HG03558 (cell line): ENCODE measurements around the gene NXPE2.
"Not testable (repeated sequence)": the region's sequence is repeated elsewhere in the genome, so short reads cannot be mapped to it uniquely, and the experiment has no call there.

Experiments used
- ATAC-seq: cut with Tn5 transposase; IDR thresholded peaks from one replicate; pipeline ENCODE4 v1.9.1; 2021; ENCODE audit warnings: moderate number of reproducible peaks; ENCODE audit not compliant: unreplicated experiment; ENCODE audit errors: extremely low read depth

The NXPE2 gene

DNA sequence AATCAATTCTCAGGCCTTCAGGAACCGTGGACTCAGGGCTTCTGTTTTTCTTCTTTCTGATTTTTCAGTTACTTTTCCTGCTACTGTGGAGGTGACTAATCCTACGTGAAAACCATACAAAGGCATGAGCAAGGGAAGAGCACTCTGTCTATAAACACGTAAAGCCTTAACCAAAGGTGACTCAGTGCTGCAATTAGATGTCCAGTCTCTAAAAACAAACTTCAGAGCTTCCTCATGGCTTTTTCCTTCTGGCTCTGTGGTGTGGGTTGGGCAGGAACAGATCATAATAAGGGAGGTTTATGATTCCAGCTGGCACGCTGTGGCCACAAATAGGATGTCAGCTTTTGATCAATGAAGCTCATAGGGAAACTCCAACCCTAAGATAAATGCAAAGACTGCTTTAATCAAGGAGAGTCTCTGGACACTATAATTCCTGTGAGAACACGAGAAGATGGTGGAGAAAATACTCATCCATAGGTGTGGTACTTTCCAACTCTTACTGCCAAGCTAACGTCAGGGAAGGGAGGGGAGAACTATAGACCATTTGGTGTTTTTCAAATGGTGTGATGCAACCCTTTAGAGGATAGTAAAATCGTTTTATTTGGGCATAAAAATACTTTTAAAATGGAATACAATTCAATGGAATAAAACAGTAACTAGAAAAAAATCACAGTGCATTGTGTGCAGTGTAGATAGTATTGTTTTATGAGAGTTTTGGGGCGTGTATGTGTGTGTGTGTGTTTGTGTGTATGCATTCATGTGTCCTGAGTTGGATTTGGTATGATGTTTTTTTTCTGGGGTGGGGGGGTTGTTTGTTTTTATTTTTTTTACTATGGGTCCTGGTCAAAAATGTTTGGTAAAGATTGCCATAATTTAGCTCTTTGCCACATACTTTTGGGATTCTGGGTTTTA, at the start of gene NXPE2:
Gene NXPE2 (plus strand): TSS at position 403 of the 912 bp plus-strand sequence. CDS start 49 bp downstream, at position 452.
- no peak for ATAC-seq

DNA sequence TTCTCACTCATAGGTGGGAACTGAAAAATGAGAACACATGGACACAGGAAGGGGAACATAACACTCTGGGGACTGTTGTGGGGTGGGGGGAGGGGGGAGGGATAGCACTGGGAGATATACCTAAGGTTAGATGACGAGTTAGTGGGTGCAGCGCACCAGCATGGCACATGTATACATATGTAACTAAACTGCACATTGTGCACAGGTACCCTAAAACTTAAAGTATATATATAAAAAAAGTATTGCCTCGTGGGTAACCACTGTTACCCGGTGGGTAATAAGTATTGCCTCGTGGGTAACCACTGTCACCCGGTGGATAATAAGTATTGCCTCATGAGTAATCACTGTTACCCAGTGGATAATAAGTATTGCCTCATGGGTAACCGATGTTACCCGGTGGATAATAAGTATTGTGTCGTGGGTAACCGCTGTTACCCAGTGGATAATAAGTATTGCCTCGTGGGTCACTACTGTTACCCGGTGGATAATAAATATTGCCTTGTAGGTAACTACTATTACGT, 46.8 kb upstream of the NXPE2 start:
- not testable (repeated sequence) for ATAC-seq

DNA sequence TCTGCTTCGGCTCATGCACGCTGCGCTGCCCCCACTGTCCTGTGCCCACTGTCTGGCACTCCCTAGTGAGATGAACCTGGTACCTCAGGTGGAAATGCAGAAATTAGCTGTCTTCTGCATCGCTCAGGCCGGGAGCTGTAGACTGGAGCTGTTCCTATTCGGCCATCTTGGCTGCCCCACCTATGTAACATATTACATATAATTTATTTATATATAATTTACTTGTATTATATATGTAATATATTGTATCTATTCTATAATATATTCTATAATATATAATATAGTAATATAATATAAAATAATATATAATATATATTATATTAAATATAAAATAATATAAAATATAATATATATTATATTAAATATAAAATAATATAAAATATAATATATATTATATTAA, 38.9 kb upstream of the NXPE2 start:
- ATAC-seq, result not testable (repeated sequence)

DNA sequence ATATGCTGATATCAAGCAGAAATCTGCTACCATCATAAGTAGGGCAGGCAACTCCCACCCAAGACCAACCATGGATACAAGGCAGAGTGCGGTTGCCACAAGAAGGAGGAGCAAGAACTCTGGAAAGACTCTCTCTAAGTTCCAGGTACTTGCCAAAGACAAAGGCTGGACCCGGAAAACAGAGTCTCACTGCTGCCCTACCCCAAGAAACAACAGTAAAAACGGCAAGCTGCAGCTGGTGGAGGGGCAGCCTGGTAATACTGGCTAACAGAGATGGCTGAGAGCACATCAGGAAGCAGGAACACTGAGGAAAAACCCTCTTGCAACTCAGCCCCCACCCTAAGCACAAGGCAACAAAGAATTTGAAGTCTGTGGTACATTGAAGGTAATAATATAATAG, 27.7 kb upstream of the NXPE2 start:
- no peak for ATAC-seq

DNA sequence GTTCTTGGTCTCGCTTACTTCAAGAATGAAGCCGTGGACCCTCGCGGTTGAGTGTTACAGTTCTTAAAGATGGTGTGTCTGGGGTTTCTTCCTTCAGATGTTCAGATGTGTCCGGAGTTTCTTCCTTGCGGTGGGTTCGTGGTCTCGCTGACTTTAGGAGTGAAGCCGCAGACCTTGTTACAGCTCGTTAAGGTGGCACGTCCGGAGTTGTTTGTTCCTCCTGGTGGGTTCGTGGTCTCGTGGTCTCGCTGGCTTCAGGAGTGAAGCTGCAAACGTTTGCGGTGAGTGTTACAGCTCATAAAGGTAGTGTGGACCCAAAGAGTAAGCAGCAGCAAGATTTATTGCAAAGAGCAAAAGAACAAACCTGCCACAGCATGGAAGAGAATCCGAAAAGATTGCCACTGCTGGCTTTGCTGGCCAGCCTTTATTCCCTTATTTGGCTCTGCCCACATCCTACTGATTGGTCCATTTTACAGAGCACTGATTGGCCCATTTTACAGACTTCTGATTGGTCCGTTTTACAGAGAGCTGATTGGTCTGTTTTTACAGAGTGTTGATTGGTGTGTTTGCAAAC, 27.1 kb upstream of the NXPE2 start:
- ATAC-seq, result no peak

DNA sequence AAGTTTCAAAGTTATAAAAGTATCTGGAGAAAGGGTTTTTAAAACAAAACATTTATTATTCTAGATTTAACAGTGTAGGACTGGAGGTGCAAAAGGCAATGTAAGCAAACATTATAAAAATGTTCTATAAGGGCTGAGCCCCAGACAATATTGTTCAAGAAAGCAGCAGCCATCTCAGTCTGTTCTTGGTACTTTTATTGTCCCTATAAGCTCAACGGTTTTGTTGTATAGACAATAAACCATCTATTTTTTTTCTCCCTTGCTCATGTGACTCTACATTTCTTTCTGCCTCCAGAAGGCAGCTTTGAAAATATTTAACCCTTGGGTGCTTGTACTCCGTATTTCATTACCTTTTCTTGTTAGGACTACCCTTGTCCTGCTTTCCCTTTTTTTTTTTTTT, 25.2 kb upstream of the NXPE2 start:
- ATAC-seq, result no peak

DNA sequence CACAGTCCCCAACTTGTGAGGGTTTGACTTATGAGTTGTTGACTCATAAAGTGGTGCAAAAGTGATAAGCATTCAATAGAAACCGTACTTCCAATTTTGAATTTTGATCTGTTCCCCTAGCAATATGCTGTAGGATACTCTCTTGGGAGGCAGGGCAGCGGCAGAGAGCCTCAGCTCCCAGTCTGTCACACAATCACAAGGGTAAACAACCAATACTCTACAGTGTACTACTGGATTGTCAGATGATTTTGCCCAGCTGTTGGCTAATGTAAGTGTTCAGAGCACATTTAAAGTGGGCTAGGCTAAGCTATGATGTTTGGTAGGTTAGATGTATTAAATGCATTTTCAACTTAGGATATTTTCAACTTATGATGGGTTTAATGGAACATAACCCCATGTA, 13.7 kb upstream of the NXPE2 start:
- ATAC-seq, result no peak

DNA sequence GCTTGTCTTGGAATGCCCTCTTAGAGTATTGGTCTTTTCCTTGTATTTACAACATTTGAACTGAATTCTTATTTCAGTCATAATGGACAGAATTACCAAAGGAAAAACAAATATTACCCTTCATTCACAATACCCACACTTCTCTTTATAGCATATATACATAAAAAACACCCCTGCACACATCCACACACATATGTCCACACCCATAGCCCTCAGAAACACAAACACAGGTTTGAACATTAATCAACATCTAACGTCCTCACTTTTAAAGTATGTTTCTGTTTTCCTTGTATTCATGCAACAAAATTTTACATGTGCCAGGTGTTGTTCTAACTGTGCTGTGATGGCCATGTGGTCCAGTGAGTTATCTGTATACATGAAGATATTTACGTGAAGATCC, 11.6 kb upstream of the NXPE2 start:
- no peak for ATAC-seq

DNA sequence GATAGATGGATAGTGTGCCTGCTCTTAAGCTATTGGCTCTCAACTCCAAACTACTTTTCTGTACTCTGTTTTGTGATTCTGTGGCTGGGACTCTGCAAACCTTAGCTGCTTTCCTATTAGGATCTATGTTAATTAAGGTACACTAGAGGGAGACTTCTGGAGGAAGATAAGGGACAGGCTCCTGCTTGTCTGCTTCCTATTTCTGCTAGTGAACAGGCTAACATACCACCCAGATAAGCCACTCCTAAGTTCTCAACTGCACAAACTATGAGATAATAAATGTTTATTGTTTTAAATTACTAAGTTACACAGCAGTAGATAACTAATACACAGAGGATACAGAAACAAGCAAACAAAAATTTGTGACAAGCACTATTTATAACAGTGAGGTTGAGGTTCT, 10.2 kb upstream of the NXPE2 start:
- no peak for ATAC-seq

DNA sequence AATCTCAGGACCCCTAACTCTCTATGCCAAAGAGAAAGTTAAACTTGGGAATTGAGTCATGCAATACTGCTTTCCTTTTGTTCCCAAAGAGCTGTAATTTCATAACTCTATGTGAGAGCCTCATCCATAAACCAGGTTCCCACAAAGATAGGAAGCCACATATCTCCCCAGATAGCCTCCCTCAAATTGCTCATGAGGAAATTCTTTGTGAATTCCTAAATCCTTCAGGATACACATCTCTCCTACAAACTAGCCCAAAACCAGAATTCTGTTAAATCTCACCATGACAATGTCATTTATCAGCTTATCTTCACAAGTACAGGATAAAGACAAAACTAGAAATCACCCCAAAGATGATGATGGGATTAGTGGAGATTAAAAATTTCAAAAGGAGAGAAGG, 4.7 kb upstream of the NXPE2 start:
- ATAC-seq, result no peak

DNA sequence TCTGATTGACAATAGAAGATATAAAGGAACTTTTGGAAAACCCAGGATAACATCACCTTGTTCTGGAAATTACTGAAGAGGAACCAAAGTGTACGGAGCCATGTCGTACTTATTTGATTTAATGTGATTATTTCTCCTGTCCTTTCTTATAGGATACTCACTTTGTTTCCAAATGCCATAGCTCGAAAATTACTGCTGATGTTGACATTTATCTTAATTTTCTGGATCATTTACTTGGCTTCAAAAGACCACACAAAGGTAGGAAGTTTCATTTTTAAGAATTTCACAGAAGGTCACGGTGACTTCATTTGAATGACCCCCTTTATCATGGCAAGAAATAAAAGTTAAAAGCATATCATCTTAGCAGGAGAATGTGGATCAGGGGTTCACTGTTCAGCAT, 1.2 kb downstream of the NXPE2 start:
- ATAC-seq, result no peak

DNA sequence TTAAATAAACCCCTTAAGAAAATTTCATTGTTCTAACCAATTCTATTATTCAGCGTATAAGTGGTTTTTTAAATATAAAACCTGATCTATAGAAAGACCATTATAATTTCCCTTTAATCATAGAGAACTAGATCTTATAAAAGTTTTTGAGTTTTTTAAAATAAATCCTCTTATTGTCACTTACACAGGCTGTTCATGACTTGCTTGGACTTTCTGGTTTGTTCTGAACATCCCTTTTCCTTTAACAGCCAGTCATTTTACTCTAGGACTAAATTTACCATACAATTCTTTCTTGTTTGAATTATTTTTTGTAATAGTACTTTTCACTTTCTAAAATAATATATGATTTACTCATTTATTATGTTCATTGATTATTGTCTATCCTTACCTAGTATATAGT, 4.7 kb downstream of the NXPE2 start:
- no peak for ATAC-seq

DNA sequence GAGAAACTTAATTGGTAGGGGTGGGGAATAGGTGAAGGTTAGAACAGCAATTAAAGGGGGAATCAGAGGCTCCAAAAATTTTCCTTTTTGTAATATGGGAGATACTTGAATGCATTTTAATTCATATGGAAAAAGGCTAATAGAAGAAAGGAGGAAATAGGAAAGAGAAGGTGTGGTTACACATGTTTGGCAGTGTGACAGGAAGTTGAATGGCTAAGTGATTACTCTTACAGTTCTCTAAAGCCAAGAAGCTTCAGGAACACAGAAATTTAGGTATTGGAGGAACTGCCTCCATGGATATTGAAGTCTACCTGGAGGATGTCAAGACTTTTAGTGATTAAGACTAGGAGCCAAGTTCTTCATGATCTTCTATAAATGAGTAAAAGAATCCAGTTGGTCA, 6.3 kb downstream of the NXPE2 start:
- no peak for ATAC-seq

DNA sequence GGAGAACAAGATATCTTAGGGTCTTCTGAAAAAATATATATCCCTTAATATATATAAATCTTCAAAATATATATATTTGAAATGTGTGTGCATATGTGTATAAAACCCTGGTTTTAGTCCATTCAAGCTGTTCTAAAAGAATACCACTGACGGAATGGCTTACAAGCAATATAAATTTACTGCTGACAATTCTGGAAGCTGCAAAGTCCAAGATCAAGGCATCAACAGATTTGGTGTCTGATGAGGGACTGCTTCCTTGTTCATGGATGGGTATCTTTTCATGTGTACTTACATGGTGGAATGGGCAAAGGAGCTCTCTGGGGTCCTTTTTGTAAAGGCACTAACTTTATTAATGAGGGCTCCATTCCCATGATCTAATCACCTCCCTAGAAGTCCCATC, 6.8 kb downstream of the NXPE2 start:
- no peak for ATAC-seq

DNA sequence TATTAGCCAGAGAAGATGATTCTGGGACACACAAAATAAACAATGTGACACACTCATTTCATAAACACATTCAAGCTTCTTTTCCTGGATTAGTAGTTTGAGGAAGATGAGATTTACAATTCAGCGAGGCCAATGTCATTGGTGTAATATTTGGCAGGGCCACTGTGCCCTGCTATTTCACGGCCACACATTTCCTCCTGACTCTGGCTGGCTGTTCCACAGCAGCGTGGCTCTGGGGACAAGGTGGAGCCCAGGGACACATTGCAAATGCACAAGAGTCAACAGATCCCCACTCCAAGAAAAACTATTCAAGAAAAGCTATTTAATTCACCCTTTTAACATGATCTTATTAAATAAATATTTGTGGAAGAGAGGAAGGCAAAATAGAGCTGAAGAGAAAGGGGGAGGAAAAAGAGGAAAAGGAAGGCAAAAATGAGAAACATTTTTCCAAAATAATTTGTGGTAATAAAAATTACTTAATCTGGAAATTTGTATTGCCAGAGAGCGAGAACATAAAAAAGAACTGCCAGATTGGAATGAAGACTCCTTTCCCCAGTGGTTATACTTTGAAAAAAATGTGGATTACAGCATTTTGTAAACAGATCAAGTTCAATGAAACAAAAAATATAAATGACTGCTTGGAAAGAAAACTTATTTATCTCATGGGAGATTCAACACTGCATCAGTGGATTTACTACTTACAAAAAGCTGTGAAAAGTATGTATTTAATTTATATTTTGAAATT, 27.1 kb downstream of the NXPE2 start:
- no peak for ATAC-seq

DNA sequence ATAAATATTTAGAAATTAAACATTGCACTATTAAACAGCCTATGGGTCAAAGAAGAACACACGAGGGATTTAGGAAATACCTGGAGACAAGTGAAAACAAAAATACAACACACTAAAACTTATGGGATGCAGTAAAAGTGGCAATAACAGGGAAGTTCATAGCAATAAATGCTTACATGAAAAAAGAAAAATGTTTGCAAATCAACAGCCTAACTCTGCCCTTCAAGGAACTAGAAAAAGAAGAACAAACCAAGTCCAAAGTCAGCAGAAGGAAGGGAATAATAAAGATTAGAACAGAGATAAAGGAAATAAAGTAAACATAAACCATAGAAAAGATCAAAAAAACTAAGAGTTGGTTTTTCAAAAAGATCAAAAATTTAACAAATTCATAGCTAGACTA, 31.6 kb downstream of the NXPE2 start:
- no peak for ATAC-seq

DNA sequence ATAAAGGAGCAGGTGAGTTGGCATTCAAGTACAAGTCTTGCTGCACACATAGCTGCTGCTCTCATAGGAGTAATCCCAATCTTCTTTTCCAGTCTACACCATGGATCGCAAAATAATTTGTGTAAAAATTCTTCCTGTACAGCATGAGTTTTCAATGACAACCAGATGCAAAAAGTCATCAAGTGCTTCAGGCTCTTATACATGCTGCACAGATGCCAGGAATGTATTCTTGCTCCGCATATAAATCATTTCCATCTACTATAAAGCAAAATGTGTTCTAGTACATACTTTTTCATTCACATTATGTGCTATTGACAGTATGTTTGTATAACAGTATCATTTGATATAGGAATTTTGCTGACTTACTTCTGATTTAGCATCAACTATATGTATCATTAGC, 35.4 kb downstream of the NXPE2 start:
- no peak for ATAC-seq

DNA sequence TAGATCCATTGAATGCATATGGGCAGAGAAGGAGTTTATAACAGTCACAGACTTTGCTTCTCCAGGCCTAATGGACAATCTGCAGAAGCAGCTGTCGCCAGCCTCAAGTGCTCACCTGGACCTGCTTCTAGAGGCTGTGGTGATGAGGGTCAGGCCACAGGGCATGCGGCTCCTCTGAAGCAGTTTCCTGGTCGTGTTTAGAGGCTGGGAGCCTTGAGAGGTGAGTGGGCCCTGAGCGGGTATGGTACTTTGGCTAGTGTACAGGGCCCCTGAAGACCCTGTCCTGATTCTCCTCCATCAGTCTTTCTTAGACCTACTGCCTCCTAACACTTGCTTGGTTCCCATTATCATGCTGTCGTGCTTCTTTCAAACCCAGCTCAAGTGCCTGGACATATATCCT, 41.2 kb downstream of the NXPE2 start:
- ATAC-seq, result no peak

DNA sequence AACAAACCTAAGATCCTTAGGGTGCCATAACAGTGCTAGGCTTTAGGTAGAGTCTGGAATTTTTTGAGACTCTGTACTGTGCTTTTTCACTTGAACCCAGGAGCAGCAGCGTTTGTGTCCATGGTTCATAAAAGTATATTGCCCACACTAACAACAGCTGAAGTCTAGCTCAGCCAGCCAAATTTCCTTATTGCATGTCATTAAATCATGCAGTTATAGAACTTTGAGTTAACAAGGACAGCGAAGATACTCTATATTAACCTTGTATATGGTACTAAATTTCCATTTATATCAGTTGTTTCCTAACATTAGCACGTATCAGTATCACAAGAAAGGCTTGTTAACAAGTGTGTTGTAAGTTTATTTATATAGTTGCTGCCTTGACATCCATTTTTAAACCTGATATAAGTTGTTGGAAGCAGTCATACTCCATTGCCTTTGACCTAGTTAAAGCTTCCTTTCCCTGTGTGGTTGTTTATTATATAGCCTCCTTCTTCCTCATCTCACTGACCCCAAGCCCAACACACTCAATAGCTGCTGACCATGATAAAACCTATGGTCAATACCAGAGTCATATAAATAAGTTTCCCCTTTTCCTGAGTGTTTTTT, 46.7 kb downstream of the NXPE2 start:
- no peak for ATAC-seq

DNA sequence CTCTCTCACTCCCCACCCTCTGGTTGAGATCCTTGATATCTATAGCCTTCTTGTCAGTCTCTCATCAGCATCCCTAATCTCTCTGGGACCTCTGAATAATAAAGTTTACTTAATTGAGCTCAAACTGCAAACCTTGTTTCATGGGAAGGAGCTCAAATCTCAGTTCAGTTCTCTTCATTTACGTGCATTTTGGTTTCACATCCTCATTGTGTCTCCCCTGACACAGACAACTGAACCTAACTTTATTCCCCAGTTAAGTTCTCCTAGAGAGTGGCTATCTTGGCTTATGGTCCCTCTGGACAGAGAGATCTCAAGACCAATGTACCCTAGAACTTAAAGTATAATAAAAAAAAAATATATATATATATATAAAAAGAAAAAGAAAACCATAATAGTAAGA, 47.3 kb downstream of the NXPE2 start:
- ATAC-seq, result no peak

DNA sequence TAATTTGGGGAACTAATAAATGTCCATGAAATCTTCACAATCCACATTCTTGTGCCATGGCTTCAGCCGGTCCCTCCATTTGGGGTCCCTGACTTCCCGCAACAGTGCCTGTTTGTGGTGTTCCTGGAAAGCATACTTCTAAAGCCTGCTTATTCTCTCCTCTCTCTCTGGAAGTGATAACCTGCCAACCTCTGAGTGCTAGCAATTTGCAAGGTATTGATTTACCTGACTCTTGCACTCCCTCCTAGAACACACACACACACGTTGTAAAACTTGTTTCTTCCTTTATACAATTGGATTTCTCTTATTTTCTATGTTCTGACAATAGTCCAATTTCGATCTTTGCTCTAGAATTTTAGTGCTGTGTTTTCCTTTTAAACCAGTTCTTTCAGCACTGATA, 58.5 kb downstream of the NXPE2 start:
- no peak for ATAC-seq
